ENCODE data around the gene GSTA3.
"Not testable (repeated sequence)": the region's sequence is repeated elsewhere in the genome, so short reads cannot be mapped to it uniquely, and the experiment has no call there.

The GSTA3 gene

DNA sequence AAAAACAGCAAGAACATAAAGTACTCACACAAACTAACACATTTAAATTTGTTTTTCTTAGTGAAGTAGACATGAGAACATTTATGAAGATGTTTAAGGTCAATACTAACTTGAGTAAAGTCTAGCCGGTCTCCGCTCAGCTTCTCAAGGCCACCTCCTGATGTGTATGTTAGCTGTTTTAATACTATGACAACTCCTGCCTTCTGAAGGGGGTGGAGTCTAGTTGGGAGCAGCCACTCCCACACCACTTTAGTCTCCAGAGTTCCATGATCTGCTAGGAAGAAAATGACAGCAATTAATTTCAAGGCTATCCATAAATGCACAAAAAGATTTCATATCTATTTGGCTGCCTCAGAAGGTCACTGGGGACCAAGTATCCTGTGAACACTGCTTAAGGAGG lies at the start of gene GSTA3:
Gene GSTA3 (minus strand): TSS at position 168 of the 400 bp plus-strand sequence. CDS start 3,864 bp downstream, outside the sequence.
- DNase-seq (ENCODE audit: low spot score), result no peak

DNA sequence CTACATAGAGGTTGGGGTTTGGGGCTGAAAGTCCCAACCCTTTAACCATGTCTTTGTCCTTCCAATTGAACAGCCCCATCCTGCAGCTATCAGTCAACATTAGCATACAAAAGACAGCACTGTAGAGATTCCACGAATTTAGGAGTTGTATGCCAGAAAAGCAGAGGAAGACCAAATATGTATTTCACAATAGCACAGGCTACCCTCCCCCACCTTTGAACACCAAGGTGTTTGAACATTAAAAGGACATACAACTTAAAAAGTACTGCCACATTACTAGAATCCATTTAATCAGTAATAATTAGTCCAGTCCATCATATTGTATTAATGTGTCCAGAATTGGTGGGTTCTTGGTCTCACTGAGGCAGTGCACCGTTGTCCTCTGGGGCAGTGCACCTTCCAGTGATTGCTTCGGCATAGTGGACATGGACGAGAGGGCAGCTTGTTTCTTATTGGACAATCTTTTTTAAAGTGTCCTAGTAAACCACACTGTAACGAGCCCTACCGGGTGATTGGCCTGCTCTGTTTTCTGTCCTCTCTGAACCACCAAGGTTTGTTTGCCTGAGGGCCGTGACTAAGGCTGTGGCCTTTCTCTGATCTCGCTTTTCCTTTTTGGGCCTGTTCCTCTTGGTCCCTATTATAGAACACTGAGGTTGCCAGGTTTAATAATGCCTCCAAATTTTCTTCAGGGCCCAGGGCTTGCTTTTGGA lies 49.2 kb upstream of the GSTA3 start:
- DNase-seq (ENCODE audit: low spot score), result no peak

DNA sequence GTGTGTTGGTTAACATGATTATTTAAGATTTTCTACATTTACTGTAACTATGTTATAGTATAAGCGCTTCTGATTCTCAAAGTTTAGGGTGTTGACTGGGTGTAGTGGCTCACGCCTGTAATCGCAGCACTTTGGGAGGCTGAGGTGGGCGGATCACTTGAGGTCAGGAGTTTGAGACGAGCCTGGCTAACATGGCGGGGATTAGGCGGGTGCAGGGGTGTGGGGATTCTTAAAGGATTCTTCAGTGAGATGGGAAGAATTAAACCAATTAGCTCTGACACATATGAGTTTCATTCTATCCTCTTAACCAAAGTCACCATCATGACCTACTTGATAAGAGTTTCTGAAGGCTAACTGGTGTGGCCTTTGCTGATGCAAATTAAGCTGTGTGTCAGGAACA lies 46.4 kb upstream of the GSTA3 start:
- DNase-seq (ENCODE audit: low spot score), result no peak

DNA sequence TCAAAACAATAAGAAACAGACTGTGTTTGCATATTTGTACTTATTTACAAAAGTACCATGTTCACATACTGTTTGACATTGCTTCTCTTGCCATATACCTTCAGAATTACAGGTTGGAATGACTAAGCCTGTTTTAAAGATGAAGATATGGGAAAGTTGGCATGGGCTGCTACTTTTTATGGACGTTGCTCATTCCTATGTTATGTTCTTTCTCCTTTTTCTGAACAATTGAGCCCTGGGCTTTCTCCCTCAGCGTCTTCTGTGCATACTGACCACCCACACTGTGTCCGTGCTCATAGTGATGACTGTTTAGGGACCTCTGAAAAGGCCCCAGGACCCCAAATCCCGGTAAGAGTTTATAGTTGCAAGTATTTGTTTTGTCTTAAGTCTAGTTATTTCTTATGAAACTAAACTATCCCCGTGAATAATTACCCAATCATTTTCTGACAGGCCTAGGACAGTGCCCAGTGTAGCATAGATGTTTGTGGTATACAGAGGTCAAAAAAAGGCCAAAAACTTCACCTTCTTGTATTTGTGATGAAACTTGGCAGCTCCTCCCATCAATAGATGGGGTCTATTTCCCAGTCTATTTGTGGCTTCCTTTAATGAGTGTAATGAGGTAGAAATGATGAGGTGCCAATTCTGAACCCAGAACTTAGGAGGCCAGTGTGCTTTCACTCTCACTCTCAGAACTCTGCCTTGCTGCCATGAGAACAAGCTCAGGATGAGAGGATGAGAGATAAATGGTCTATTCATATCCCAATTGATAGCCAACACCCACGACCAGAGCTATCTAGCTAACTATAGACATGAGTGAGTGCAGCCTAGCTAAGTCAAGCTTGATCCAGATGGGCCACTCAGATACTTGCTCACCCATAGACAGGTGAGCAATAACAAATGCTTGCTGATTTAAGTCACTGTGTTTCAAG lies 44.7 kb upstream of the GSTA3 start:
- no peak for DNase-seq (ENCODE audit: low spot score)

DNA sequence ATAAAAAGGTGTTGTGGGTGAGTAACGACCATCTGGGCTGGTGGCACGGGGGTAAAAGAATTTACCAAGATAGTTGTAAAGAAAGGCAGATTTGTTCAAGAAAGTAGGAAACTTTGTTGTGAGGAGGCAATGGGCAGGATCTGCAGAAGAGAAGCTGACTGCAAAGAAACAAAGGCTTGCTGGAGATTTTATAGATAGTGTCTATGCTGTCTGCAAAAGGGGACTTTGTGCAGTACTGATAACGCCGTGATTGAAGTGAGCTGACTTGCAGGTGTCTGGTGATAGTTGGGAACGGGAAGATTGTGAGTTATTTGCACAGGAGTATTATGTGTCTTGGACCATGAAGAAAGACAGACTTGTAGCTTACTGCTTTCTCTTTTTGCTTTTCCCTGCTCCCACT lies 36.8 kb upstream of the GSTA3 start:
- DNase-seq (ENCODE audit: low spot score), result no peak

DNA sequence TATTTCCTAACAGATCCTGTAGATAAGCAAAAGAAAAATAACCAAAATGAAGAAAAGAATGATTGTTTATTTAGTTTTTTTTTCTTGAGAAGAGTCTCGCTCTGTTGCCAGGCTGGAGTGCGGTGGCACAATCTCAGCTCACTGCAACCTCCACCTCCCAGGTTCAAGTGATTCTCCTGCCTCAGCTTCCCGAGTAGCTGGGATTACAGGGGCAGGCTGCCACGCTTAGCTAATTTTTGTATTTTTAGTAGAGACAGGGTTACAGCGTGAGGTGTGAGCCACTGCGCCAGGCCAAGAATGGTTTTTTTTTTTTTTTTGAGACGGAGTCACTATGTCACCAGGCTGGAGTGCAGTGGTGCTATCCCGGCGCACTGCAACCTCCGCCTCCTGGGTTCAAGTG lies 33.3 kb upstream of the GSTA3 start:
- not testable (repeated sequence) for DNase-seq (ENCODE audit: low spot score)

DNA sequence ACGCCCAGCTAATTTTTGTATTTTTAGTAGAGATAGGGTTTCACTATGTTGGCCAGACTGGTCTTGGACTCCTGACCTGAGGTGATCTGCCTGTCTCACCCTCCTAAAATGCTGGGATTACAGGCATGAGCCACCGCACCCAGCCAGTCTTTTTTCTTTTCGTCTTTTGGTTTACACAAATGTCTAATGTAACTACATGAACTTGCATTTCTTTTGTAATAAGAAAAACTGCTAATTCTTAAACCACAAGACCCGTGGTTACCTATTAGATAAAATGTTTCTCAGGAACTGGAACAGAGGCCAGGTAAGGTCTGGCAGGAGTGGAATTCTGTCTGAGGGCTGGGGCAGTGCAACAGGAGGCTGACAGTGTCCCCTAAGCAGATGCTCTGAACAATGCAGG lies 32.7 kb upstream of the GSTA3 start:
- DNase-seq (ENCODE audit: low spot score), result no peak

DNA sequence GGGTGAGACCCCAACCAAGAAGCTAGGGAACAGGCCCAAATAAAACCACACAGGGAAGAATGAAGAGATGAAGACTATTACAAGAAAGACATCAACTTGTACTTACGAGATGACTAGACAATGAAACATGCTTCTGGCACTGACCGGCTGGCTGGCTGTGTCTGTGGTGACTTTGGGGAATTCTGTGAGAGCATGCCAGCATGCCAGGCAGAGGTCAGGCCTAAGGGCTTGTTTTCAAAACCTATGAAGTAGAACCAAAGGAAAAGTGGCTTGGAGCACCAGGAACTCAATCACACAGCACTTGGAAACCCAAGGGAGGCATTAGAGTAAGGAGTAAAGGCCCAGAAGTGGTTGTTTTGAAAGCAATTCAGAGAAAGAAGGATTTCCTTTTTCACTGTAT lies 28.4 kb upstream of the GSTA3 start:
- DNase-seq (ENCODE audit: low spot score), result no peak

DNA sequence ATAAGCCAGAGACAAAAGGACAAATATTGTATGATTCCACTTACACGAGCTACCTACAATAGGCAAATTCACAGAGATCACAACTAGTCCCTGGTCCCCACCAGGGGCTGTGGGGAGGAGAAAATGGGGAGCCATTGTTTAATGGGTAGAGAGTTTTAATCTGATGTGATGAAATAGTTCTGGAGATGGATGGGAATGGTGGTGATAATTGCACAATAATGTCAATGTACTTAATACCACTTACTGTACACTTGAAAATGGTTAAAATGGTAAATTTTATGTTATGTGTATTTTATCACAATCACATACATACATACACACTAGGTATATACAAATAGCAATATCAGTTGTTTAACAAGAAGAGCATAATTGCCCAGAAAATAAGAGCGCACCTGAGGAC lies 24.3 kb upstream of the GSTA3 start:
- DNase-seq (ENCODE audit: low spot score), result no peak

DNA sequence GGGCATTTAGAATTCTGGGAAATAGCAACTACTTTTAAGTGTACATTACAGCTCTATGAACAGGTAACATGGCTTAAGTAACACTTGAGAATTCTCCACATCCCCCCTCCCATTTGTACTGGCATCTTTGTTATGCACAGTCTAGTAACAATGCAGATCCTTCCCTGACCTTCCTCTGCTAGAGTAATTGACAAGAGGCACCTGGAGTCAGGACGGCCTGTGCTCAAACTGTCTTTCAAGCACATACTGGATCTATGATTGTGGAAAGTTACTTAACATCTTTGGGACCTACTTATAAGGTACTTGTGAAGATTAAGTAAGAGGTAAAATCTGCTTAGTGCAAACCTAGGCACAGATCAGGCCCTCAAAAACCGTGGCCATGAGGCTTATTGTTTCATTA lies 21.9 kb upstream of the GSTA3 start:
- no peak for DNase-seq (ENCODE audit: low spot score)

DNA sequence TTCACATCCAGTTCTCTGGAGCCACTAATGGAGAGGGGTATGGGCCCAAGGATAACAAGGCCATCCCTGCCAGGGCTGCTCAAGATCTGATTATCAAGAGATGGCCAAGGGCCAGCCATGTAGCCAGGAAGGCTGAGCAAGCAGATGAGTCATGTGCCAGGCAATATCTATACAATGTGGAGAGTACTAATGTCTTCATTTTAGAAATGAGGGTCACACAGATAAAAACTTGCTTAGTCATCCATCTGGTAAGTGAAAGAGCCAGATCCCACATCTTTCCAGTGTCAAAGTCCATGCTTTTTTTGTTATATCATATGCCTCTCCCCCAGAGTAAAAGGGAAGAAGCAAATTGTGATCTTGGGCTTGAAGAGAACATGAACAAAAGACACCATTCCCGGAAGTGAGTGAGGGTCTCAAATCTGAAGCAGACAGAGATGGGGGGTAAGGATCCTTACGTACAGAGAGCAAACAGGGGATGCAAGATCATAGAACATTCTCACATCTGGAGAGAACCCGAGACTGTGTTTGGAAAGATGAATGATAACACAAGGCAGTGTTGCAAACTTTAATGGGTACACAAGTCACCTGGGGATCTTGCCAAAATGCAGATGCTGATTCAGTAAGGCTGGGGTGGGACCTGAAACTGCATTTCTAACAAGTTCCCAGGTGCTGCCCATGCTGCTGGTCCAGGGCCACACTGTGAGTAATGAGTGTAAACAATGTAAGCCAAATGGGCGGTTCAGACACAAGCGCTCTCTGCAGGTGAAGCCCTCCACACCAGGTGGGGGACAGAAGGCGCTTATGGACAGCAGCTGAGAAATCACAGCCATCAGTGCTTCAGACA lies 20.0 kb upstream of the GSTA3 start:
- peak; percentile 48 for DNase-seq (ENCODE audit: low spot score)

DNA sequence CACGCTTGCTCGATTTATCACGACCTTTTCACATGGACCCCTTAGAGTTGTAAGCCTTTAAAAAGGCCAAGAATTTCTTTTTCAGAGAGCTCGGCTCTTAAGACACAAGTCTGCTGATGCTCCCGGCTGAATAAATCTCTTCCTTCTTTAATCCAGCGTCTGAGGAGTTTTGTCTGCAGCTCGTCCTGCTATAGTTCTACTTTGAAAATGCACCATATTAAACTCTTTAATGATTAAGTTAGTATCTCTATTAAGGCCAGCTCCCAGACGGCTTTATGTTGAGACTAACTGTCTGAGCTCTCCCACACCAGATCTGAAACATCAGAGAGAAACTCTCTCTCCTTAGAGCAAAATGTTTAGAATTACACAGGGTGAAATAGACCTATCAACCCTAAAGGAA lies 18.0 kb upstream of the GSTA3 start:
- DNase-seq (ENCODE audit: low spot score), result no peak

DNA sequence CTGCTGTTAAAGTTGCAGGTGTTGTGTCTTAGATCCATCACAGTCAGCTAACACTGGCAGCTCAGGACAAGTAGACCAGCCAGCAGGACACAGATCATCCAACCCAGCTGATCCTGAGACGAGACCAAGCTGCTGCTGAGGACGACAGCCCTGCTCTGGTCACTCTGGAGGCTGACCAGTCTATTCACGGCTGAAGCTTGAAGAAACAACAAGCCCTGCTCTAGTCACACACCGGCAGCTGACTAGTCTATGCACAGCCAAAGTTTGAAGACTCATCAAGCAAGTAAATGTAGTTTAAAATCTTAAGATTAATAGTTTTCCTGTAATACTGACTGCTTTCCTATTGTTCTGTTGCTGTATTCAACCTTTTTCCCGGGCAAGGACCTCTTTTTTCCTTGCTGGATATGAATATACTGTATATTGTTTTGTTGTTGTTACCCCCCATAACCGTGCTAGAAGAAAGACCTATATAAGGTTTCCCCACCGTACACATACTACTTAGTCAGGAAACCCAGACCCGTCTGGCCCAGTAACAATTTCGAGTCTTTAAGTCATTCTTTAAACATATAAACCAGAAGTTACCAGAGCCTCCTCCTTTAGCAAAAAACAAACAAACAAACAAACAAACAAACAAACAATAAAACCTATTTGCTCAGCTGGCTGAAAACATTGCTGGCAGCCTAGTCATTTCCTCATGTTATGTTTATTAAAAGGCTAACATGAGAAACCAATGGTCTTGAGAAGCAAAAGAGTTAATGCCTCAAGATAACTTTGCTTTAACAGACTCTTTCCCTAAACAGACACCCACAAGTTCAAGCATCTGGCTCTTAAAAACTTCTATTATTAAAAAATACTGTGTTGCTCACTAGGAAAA lies 16.7 kb upstream of the GSTA3 start:
- DNase-seq (ENCODE audit: low spot score), result no peak

DNA sequence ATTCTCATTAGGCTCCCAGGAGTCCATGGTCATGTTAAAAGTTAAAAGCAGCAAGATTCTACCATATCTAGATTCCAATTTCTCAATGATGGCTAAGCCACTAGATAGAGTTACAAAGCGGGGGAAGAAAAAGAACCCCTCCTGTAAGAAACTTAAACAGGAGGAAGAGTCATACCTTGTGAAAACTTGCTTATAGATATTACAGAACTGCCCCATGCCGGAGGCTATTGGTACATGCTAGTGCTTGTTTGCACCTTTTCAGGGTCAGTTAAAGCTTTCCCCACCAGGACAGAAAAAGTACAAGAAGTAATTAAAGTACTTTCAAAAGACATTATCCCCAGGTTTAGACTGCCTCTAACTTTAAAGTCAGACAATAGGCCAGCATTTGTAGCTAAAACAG lies 15.5 kb upstream of the GSTA3 start:
- DNase-seq (ENCODE audit: low spot score), result no peak

DNA sequence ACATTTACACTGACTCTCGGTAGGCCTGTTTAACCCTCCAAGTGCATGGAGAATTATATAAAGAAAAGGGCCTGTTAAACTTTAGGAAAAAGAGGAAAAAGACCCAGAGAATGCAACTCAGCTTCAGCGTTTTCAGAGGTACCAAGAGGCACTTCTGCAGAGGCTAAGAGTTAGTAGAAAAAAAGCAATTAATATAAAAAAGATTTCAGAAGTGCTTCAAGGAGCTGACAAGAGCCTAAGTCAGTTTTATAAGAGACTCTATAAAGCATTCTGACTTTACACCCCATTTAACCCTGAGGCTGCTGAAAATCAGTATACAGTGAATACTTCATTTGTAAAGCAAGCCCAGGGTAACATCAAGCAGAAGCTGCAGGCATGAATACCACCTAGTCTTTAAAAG lies 14.2 kb upstream of the GSTA3 start:
- DNase-seq (ENCODE audit: low spot score), result not testable (repeated sequence)

DNA sequence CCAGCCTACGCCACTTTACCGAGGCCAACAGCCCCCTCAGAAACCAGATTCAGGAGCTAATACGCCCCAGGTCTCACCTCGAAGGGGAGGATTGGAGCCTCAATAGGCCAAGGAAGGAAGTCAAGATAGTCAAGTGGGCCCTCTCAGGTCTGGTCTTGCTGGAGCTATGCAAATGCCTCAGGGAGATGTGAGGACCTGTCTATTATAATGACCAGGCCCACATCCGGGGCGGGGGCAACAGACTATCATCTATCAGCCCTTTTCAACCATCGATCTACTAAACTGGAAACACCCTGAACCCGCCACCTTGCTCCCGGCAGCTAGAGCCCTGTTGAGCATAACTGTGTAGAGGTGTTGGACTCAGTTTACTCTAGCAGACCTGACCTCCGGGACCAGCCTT lies 12.7 kb upstream of the GSTA3 start:
- no peak for DNase-seq (ENCODE audit: low spot score)

DNA sequence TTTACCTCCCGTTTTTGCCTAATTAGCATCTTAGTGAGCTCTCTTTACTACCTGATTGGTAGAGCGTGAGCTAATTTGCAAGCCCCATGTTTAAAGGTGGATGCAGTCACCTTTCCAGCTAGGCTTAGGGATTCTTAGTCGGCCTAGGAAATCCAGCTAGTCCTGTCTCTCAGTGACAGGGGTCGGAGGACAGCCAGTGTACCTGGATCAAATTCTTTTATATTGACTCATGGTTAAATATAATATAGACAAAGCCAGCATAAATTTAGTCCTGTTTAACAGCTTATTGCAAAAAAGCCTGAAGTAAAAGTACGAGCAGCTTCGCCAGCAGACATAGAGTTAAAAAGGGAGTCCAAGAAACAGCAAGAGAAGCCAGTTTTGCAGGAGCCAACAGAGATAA lies 12.2 kb upstream of the GSTA3 start:
- DNase-seq (ENCODE audit: low spot score), result no peak

DNA sequence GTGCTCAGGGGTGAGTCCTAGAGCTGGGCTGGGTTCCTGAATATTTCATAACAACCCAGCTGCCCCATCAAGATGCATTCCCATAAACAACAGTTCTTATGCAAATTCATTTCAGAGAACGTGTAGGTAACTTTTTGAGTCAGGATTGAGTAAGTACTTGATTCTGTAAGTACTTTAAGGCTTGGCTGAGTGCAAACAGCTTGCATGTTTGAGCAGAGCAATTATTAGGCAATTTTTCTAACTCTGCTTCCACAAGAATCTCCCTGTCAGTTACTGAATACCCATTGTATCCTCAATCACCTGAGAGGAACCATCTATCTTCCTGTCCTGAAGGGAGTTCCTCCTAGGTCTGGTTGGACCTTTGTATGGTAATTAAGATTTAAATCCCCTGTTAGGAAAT lies 10.0 kb upstream of the GSTA3 start:
- not testable (repeated sequence) for DNase-seq (ENCODE audit: low spot score)

DNA sequence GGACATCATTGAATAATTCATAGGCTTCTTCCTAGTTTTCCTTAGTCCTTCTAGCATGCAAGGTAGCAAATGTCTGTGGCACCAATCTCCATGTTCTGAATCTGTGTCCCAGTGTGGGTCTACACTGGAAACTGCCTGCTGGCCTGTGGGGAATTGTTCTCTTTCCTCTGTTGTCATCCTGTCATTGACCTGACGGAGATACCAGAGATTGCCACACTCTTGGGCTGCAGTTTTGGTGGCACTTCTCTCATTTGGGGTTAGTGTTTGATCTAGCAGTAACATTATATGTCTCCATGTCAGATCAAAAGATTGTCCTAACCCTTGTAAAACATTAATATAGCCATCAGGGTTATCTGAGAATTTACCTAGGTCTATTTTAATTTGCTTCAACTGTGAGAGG lies 9.3 kb upstream of the GSTA3 start:
- DNase-seq (ENCODE audit: low spot score), result not testable (repeated sequence)

DNA sequence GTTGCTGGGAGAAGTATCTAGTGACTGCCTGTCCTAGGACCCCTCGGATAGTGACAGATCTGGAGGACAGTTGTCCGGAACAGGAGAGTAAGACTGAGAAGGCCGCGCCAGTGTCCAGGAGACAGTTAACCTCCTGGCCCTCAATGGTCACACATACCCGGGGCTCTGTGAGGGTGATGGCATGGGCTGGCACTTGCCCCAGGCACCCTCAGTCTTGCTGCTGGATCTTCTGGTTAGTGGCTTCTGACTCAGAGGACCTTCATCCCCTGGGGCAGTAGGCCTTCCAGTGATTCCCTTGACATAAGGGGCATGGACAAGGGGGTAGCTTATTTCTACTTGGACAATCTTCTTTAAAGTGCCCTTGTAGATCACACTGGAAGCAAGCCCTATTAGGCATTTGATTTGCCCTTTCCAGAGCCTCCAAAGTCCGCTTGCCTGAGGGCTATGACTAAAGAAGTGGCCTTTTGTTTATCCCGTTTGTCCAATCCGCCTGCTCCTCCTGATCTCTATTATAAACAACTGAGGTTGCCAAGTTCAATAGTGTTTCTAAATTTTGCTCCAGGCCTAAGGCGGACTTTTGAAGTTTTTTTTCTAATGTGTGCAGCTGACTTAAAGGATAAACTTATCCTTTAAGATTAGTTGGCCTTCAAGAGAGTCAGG lies 8.7 kb upstream of the GSTA3 start:
- DNase-seq (ENCODE audit: low spot score), result peak; percentile 59

DNA sequence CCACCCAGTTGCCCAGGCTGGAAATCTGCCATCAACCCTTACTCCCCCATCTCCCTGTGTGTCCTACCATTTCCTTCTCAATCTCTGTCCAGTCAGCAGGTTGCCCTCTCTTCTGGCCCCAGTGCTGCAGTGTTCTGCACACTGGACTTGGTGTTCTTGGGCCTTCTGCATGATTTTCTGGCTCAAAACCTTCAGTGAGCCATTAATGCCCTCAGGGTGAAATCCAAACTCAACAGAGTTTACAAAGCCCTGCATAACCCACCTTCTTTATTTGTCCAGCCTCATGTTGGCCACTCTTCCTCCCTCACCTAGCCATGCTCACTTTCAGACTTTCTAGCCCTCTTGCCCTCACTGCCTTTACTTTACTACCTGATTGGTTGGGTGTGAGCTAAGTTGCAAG lies 5.0 kb upstream of the GSTA3 start:
- DNase-seq (ENCODE audit: low spot score), result no peak

Data from AG08396 (cell line).